WTC11 (cell line): ENCODE data around the gene CAMKMT.

Experiments used
- SP1 ChIP-seq: sonication (generic); formaldehyde crosslinking; conservative IDR thresholded peaks from 2 replicates; pipeline ENCODE4 v1.8.1; 2022; ENCODE audit warnings: missing genetic modification reagents
- TF ChIP-seq, protein P1 (sequence below): sonication (generic); formaldehyde crosslinking; IDR thresholded peaks from 2 replicates; pipeline ENCODE4 v1.8.0; 2022; ENCODE audit warnings: mild to moderate bottlenecking, missing genetic modification reagents
- TF ChIP-seq, protein P2 (sequence below): fragments of 200-600 bp; IDR thresholded peaks from 2 replicates; pipeline ENCODE4 v1.8.0; 2022; ENCODE audit warnings: antibody characterized with exemption
- TF ChIP-seq, protein P3 (sequence below): sonication (generic); formaldehyde crosslinking; IDR thresholded peaks from 2 replicates; pipeline ENCODE4 v1.8.0; 2022; ENCODE audit warnings: missing genetic modification reagents

DNA sequence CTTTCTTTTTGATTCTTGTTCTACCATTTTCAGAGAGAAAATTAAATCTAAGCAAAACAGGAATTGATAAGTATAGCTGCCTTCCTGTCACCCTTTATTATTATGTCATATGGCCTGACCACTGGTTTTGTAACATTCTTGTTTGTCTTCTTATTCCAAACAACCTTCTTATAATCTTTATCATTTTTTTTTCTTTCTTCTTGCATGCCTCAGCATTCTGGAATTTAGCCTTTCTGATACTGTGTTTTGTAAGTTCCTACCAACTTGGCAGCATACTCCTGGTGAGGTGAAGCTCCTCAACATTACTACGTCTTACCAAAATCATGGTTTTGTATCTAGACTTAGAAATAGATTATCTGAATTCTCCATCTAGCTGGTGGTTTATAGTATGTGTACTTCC lies 199.2 kb downstream of the CAMKMT start:
- TF ChIP-seq, protein P1, sequence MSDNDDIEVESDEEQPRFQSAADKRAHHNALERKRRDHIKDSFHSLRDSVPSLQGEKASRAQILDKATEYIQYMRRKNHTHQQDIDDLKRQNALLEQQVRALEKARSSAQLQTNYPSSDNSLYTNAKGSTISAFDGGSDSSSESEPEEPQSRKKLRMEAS (CRISPR knock-in tag): no peak
- TF ChIP-seq SP1 (CRISPR knock-in tag): no peak
- TF ChIP-seq, protein P2, sequence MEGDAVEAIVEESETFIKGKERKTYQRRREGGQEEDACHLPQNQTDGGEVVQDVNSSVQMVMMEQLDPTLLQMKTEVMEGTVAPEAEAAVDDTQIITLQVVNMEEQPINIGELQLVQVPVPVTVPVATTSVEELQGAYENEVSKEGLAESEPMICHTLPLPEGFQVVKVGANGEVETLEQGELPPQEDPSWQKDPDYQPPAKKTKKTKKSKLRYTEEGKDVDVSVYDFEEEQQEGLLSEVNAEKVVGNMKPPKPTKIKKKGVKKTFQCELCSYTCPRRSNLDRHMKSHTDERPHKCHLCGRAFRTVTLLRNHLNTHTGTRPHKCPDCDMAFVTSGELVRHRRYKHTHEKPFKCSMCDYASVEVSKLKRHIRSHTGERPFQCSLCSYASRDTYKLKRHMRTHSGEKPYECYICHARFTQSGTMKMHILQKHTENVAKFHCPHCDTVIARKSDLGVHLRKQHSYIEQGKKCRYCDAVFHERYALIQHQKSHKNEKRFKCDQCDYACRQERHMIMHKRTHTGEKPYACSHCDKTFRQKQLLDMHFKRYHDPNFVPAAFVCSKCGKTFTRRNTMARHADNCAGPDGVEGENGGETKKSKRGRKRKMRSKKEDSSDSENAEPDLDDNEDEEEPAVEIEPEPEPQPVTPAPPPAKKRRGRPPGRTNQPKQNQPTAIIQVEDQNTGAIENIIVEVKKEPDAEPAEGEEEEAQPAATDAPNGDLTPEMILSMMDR: no peak
- TF ChIP-seq, protein P3, sequence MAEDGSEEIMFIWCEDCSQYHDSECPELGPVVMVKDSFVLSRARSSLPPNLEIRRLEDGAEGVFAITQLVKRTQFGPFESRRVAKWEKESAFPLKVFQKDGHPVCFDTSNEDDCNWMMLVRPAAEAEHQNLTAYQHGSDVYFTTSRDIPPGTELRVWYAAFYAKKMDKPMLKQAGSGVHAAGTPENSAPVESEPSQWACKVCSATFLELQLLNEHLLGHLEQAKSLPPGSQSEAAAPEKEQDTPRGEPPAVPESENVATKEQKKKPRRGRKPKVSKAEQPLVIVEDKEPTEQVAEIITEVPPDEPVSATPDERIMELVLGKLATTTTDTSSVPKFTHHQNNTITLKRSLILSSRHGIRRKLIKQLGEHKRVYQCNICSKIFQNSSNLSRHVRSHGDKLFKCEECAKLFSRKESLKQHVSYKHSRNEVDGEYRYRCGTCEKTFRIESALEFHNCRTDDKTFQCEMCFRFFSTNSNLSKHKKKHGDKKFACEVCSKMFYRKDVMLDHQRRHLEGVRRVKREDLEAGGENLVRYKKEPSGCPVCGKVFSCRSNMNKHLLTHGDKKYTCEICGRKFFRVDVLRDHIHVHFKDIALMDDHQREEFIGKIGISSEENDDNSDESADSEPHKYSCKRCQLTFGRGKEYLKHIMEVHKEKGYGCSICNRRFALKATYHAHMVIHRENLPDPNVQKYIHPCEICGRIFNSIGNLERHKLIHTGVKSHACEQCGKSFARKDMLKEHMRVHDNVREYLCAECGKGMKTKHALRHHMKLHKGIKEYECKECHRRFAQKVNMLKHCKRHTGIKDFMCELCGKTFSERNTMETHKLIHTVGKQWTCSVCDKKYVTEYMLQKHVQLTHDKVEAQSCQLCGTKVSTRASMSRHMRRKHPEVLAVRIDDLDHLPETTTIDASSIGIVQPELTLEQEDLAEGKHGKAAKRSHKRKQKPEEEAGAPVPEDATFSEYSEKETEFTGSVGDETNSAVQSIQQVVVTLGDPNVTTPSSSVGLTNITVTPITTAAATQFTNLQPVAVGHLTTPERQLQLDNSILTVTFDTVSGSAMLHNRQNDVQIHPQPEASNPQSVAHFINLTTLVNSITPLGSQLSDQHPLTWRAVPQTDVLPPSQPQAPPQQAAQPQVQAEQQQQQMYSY (CRISPR knock-in tag): no peak
